ENCODE measurements around the gene ENO4.

ENO4 gene

DNA sequence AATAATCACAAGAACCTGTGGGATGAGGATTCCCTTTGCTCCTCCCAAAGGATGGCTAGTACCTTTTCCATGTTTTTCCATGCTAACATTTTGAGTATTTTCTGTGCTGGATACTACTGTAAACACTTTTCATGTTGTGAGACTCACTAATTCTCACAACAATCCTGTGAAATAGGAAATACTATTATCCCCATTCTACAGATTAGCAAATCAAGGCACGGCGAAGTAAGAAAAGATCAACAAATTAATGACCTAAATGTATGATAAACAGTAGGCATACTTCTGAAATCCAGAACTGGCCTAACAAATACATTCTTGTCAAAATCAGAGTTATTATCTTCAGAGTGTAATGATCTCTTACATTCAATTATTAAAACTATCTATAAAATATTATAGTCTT, 69.3 kb downstream of the ENO4 start:
- no peak for FAIRE-seq

DNA sequence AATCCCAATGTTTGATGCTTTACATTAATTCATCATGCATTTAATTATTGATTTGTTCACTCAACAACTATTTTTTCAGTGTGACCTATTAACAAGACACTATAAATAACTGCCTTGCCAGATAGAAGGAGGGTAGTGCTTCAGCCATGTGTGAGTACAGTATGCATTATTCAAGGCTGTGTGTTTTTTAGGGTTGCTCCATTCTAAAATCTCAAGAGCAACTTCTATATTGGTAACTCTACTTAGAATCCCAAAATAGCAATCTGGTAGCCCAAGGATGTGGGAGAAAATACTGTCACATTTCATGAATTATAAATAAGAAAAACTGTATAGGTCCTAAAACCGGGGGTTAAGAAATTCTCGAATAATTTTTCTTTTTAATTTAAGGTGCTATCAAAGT, 69.9 kb downstream of the ENO4 start:
- no peak for FAIRE-seq

DNA sequence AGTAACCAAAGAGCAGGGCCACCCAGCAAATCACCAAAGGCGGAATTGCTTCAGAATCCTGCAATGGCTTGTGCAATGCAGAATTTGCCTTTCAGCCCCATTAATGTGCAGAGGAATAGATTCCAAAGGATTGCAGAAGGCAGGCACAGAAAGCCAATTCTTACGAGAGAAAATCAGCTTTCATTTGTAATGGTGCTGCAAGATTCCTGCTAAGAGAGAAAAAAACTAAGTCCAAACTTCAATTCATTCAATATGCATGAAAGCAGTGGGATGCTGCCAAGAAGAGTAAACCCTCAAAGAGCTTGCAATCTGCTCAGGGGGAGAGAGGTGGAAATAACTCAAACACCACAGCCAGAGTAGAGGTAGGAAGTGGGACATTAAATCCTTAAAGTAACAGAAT, 70.4 kb downstream of the ENO4 start:
- FAIRE-seq: no peak

DNA sequence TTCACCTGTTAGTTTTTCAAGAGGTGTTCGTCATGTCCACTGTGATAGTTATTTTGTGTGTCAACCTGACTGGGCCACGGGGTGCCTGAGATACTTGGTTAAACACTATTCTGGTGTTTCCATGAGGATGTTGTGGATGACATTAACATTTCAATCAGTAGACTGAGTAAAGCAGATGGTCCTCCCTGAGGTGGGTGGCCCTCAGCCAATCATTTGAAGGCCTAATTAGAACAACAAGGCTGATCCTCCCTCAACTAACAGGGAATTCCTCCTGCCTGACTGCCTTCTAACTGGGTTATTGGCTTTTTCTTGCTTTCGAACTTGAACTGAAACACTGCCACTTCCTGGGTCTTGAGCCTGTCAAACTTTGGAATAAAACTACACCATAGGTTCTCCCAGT, 75.8 kb downstream of the ENO4 start:
- FAIRE-seq: no peak

DNA sequence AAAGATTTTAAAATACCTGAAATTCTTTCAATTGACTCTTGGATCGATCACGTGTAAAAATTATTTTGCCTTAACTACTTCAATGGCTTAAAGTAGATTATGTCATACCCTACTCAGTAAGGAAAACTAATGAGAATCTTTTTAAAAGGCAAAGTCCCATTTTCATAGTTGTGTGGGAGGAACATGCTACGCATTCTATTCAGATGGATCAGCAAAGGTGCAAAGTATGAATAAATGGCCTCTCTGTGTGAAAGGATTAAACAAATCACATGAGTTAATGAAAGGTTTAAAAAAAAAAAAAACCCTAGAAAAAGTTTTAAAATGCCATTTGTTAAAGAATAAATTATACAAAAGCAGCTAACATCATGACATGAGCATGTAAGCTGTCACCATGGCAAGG, 77.1 kb downstream of the ENO4 start:
- no peak for FAIRE-seq

DNA sequence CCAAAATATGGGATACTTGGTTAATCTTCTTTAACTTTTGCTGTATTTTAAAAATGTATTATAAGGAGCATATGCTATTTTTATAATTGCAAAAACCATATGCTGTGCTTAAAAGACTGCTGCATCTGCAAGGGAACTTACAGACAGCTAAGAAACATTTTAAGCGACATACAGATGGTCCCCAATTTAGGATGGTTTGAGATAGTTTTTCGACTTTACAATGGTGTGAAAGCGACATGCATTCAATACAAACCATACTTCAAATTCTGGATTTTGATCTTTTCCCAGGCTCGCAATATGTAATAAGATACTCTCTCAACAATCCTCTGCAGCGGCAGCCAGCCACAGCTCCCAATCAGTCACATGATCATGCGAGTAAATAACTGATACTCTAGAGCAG, 82.5 kb downstream of the ENO4 start:
- no peak for FAIRE-seq
